Measurements from ENCODE around the gene ELOA. TPM values are rescaled to one million over a fixed set of nuclear protein-coding genes. Genes with fewer than 3 reads are reported as not detected.
"Not testable (repeated sequence)": the region's sequence is repeated elsewhere in the genome, so short reads cannot be mapped to it uniquely, and the experiment has no call there.

ELOA gene
- polyA plus RNA-seq, 1 donor: 26.3 TPM

- 80% methylated on average over 2 of the region's 3 CpGs for WGBS (ENCODE audit: insufficient coverage, low lambda C conversion rate)
Measured at GRCh38 chr1:23779826-23780371, 36.6 kb downstream of the ELOA start.

GRCh38 chr1:23783141-23783540 lies 39.9 kb downstream of the ELOA start:
- not testable (repeated sequence) for H3K4me1 ChIP-seq (ENCODE audit: control insufficient read depth, insufficient read depth, low read length); H3K27ac ChIP-seq (ENCODE audit: low read length); H3K4me3 ChIP-seq (ENCODE audit: low read length); H3K27me3 ChIP-seq (ENCODE audit: control insufficient read depth, insufficient read depth, low read length); H3K9me3 ChIP-seq (ENCODE audit: control insufficient read depth, low read depth, low read length); DNase-seq
- 100% methylated on average over 1 of the region's 11 CpGs for WGBS (ENCODE audit: insufficient coverage, low lambda C conversion rate)
- peaks cover 40% of the 10 kb centered on the region for H3K36me3 ChIP-seq (ENCODE audit: control insufficient read depth, insufficient read depth, low read length)

More at GRCh38 chr1:23779826-23780371, 36.6 kb downstream of the ELOA start:
- Histone ChIP-seq H3K36me3 (ENCODE audit: control insufficient read depth, insufficient read depth, low read length) (peaks cover 14% of the 10 kb centered on the region), H3K27me3 (ENCODE audit: control insufficient read depth, insufficient read depth, low read length) (no peaks in the 10 kb centered on the region), H3K27ac (ENCODE audit: low read length) (peak overlapping the region; percentile 1), H3K9me3 (ENCODE audit: control insufficient read depth, low read depth, low read length) (no peaks in the 10 kb centered on the region), H3K4me1 (ENCODE audit: control insufficient read depth, insufficient read depth, low read length) (peaks cover 13% of the 10 kb centered on the region), H3K4me3 (ENCODE audit: low read length) (peak overlapping the region; percentile 78)
- peak in 1 of 2 donors; percentile 53 for DNase-seq

GRCh38 chr1:23784846-23785245 lies 41.6 kb downstream of the ELOA start:
- H3K36me3 ChIP-seq (ENCODE audit: control insufficient read depth, insufficient read depth, low read length): peaks cover 40% of the 10 kb centered on the region
- no peak overlapping the region for H3K27ac ChIP-seq (ENCODE audit: low read length)
- H3K4me1 ChIP-seq (ENCODE audit: control insufficient read depth, insufficient read depth, low read length): no peaks in the 10 kb centered on the region

GRCh38 chr1:23787701-23788100 lies 44.4 kb downstream of the ELOA start:
- no peak for DNase-seq
- no peaks in the 10 kb centered on the region for H3K9me3 ChIP-seq (ENCODE audit: control insufficient read depth, low read depth, low read length)

More at GRCh38 chr1:23784846-23785245, 41.6 kb downstream of the ELOA start:
- no peak overlapping the region for H3K4me3 ChIP-seq (ENCODE audit: low read length)
- no peaks in the 10 kb centered on the region for H3K9me3 ChIP-seq (ENCODE audit: control insufficient read depth, low read depth, low read length)
- no CpG with 5 or more reads among the region's 4 CpGs for WGBS (ENCODE audit: insufficient coverage, low lambda C conversion rate)
- no peak for DNase-seq
- H3K27me3 ChIP-seq (ENCODE audit: control insufficient read depth, insufficient read depth, low read length): no peaks in the 10 kb centered on the region

GRCh38 chr1:23788695-23789094 lies 45.4 kb downstream of the ELOA start:
- WGBS (ENCODE audit: insufficient coverage, low lambda C conversion rate): no CpG with 5 or more reads among the region's 3 CpGs
- Histone ChIP-seq H3K4me3 (ENCODE audit: low read length) (no peak overlapping the region), H3K27me3 (ENCODE audit: control insufficient read depth, insufficient read depth, low read length) (no peaks in the 10 kb centered on the region), H3K36me3 (ENCODE audit: control insufficient read depth, insufficient read depth, low read length) (peaks cover 45% of the 10 kb centered on the region), H3K27ac (ENCODE audit: low read length) (no peak overlapping the region), H3K4me1 (ENCODE audit: control insufficient read depth, insufficient read depth, low read length) (peaks cover 22% of the 10 kb centered on the region), H3K9me3 (ENCODE audit: control insufficient read depth, low read depth, low read length) (no peaks in the 10 kb centered on the region)
- no peak for DNase-seq

More at GRCh38 chr1:23787701-23788100, 44.4 kb downstream of the ELOA start:
- no peak overlapping the region for H3K4me3 ChIP-seq (ENCODE audit: low read length)
- peaks cover 38% of the 10 kb centered on the region for H3K36me3 ChIP-seq (ENCODE audit: control insufficient read depth, insufficient read depth, low read length)
- WGBS (ENCODE audit: insufficient coverage, low lambda C conversion rate): no CpG with 5 or more reads among the region's 3 CpGs
- H3K4me1 ChIP-seq (ENCODE audit: control insufficient read depth, insufficient read depth, low read length): peaks cover 12% of the 10 kb centered on the region
- no peak overlapping the region for H3K27ac ChIP-seq (ENCODE audit: low read length)
- no peaks in the 10 kb centered on the region for H3K27me3 ChIP-seq (ENCODE audit: control insufficient read depth, insufficient read depth, low read length)

- H3K36me3 ChIP-seq (ENCODE audit: control insufficient read depth, insufficient read depth, low read length): peaks cover 42% of the 10 kb centered on the region
- peak within 1 kb of the TSS; percentile 32 for H3K27ac ChIP-seq (ENCODE audit: low read length)
- WGBS (ENCODE audit: insufficient coverage, low lambda C conversion rate): no CpG with 5 or more reads among the region's 47 CpGs
- H3K9me3 ChIP-seq (ENCODE audit: control insufficient read depth, low read depth, low read length): no peaks in the 10 kb centered on the region
- peak; percentile 86 to 90 for DNase-seq
- H3K4me3 ChIP-seq (ENCODE audit: low read length): peak within 1 kb of the TSS; percentile 81
- H3K4me1 ChIP-seq (ENCODE audit: control insufficient read depth, insufficient read depth, low read length): peaks cover 34% of the 10 kb centered on the region
- no peaks in the 10 kb centered on the region for H3K27me3 ChIP-seq (ENCODE audit: control insufficient read depth, insufficient read depth, low read length)
Measured at GRCh38 chr1:23790696-23791515, 47.6 kb downstream of the ELOA start, which contains the start of gene LYPLA2. Gene LYPLA2, plus strand, starts transcription at chr1:23791145. Its CDS starts 1,538 bp downstream, at chr1:23792683.

GRCh38 chr1:23791516-23792047 lies 48.3 kb downstream of the ELOA start:
- Histone ChIP-seq H3K27ac (ENCODE audit: low read length) (peak overlapping the region; percentile 32), H3K4me1 (ENCODE audit: control insufficient read depth, insufficient read depth, low read length) (peaks cover 37% of the 10 kb centered on the region), H3K9me3 (ENCODE audit: control insufficient read depth, low read depth, low read length) (no peaks in the 10 kb centered on the region), H3K36me3 (ENCODE audit: control insufficient read depth, insufficient read depth, low read length) (peaks cover 43% of the 10 kb centered on the region), H3K4me3 (ENCODE audit: low read length) (peak overlapping the region; percentile 81), H3K27me3 (ENCODE audit: control insufficient read depth, insufficient read depth, low read length) (no peaks in the 10 kb centered on the region)
- WGBS (ENCODE audit: insufficient coverage, low lambda C conversion rate): no CpG with 5 or more reads among the region's 15 CpGs
- peak in 1 of 2 donors; percentile 49 for DNase-seq

GRCh38 chr1:23792151-23792945 lies 49.1 kb downstream of the ELOA start:
- no peak for DNase-seq
- Histone ChIP-seq H3K27me3 (ENCODE audit: control insufficient read depth, insufficient read depth, low read length) (no peaks in the 10 kb centered on the region), H3K9me3 (ENCODE audit: control insufficient read depth, low read depth, low read length) (no peaks in the 10 kb centered on the region), H3K4me3 (ENCODE audit: low read length) (peak overlapping the region; percentile 81), H3K27ac (ENCODE audit: low read length) (no peak overlapping the region), H3K36me3 (ENCODE audit: control insufficient read depth, insufficient read depth, low read length) (peaks cover 44% of the 10 kb centered on the region), H3K4me1 (ENCODE audit: control insufficient read depth, insufficient read depth, low read length) (peaks cover 45% of the 10 kb centered on the region)
- no CpG with 5 or more reads among the region's 19 CpGs for WGBS (ENCODE audit: insufficient coverage, low lambda C conversion rate)

GRCh38 chr1:23793018-23793781 lies 49.9 kb downstream of the ELOA start:
- peak; percentile 70 to 82 for DNase-seq
- Histone ChIP-seq H3K4me1 (ENCODE audit: control insufficient read depth, insufficient read depth, low read length) (peaks cover 52% of the 10 kb centered on the region), H3K27me3 (ENCODE audit: control insufficient read depth, insufficient read depth, low read length) (no peaks in the 10 kb centered on the region), H3K4me3 (ENCODE audit: low read length) (no peak overlapping the region), H3K9me3 (ENCODE audit: control insufficient read depth, low read depth, low read length) (no peaks in the 10 kb centered on the region), H3K27ac (ENCODE audit: low read length) (peak overlapping the region; percentile 26), H3K36me3 (ENCODE audit: control insufficient read depth, insufficient read depth, low read length) (peaks cover 45% of the 10 kb centered on the region)
- no CpG with 5 or more reads among the region's 16 CpGs for WGBS (ENCODE audit: insufficient coverage, low lambda C conversion rate)
